B cell (primary cell): ENCODE measurements around the gene FAM53A. TPM values are rescaled to one million over a fixed set of nuclear protein-coding genes. Genes with fewer than 3 reads are reported as not detected.

Experiments
- ATAC-seq: fragments of 200-7000 bp; cut with Tn5 transposase; one replicate; pipeline ENCODE4 v1.10.0; 2021; ENCODE audit warnings: low read depth, mild to moderate bottlenecking, moderate number of reproducible peaks, moderate library complexity
- CTCF ChIA-PET: fragments of 350-600 bp; sonication (Branson Sonifier 250); formaldehyde crosslinking; loops from one replicate; lab custom pipeline; 2021; ENCODE audit warnings: antibody characterized with exemption, inconsistent platforms; lab: Charles Lee
- POLR2A ChIA-PET: fragments of 350-600 bp; sonication (Branson Sonifier 250); formaldehyde crosslinking; loops from one replicate; lab custom pipeline; 2021; ENCODE audit warnings: antibody characterized with exemption; lab: Charles Lee
- DNase-seq: peaks from one replicate; pipeline ENCODE4 v3.0.0; 2013
- H2AFZ ChIP-seq: 2 replicates; pipeline ENCODE4 v1.6.1; 2012; ENCODE audit warnings: mild to moderate bottlenecking, low read depth, low read length; ENCODE audit not compliant: insufficient read depth, poor library complexity, severe bottlenecking
- H3K27ac ChIP-seq, 2 donors: 1 replicate in 1 of 2; 2 replicates in 1 of 2; pipeline ENCODE4 v1.5.1; 2012 to 2013; ENCODE audit warnings: low read length in 2 of 2, mild to moderate bottlenecking in 2 of 2, moderate library complexity in 1 of 2
- H3K27me3 ChIP-seq, 4 experiments: fragments of 200-600 bp in 1 of 4; sonication (generic) in 1 of 4; replicated peaks in 1 of 4; 1 replicate in 2 of 4; 2 replicates in 2 of 4; pipeline versions ENCODE4 v1.6.1 to v1.7.0; 2013 to 2016; ENCODE audit warnings: low read length in 3 of 4, mild to moderate bottlenecking in 2 of 4, mixed read lengths in 1 of 4, moderate library complexity in 1 of 4; ENCODE audit not compliant: insufficient read depth in 4 of 4, control insufficient read depth in 3 of 4; ENCODE audit errors: control extremely low read depth in 1 of 4
- H3K36me3 ChIP-seq, 2 experiments: replicated peaks in 1 of 2; 1 replicate in 1 of 2; 2 replicates in 1 of 2; pipeline versions ENCODE4 v1.6.1 to v1.7.1; 2013; ENCODE audit warnings: low read length in 1 of 2; ENCODE audit not compliant: insufficient read depth in 2 of 2, control insufficient read depth in 1 of 2; ENCODE audit errors: control extremely low read depth in 1 of 2, extremely low read depth in 1 of 2
- H3K4me1 ChIP-seq, 2 donors: fragments of 200-600 bp in 1 of 2; sonication (generic) in 1 of 2; 1 replicate in 1 of 2; 2 replicates in 1 of 2; pipeline versions ENCODE4 v1.5.1 to v1.6.1; 2013 to 2017; ENCODE audit warnings: low read length in 2 of 2; ENCODE audit not compliant: control insufficient read depth in 2 of 2, insufficient read depth in 2 of 2
- H3K4me2 ChIP-seq: replicated peaks from 2 replicates; pipeline ENCODE3; 2012; ENCODE audit warnings: mild to moderate bottlenecking, low read depth, low read length; ENCODE audit not compliant: poor library complexity, severe bottlenecking
- H3K4me3 ChIP-seq, 5 experiments: fragments of 200-600 bp in 1 of 5; sonication (generic) in 1 of 5; 1 replicate in 3 of 5; 2 replicates in 2 of 5; pipeline versions ENCODE4 v1.5.1 to v1.7.0; 2011 to 2016; ENCODE audit warnings: low read length in 4 of 5, mild to moderate bottlenecking in 4 of 5, low read depth in 2 of 5, control low read depth in 1 of 5, moderate library complexity in 1 of 5; ENCODE audit not compliant: insufficient read depth in 1 of 5; ENCODE audit errors: control extremely low read depth in 1 of 5, extremely low read depth in 1 of 5
- H3K79me2 ChIP-seq: fragments of 200-600 bp; sonication (generic); one replicate; pipeline ENCODE4 v1.6.0; 2016; ENCODE audit warnings: low read length; ENCODE audit not compliant: control insufficient read depth, insufficient read depth
- H3K9ac ChIP-seq: fragments of 200-600 bp; sonication (generic); 2 replicates; pipeline ENCODE4 v1.6.1; 2017; ENCODE audit warnings: mild to moderate bottlenecking, low read length, moderate library complexity
- H3K9me3 ChIP-seq, 3 donors: one replicate each; pipeline versions ENCODE4 v1.6.1 to v1.7.1; 2013; ENCODE audit warnings: low read length in 2 of 3; ENCODE audit not compliant: control insufficient read depth in 2 of 3, insufficient read depth in 1 of 3; ENCODE audit errors: control extremely low read depth in 1 of 3
- H4K20me1 ChIP-seq: 2 replicates; pipeline ENCODE4 v1.6.0; 2012; ENCODE audit warnings: mild to moderate bottlenecking, low read length; ENCODE audit not compliant: insufficient read depth, control insufficient read depth, poor library complexity, severe bottlenecking
- H3K27ac Mint-ChIP-seq: one replicate; pipeline ENCODE4 v1.8.0; 2021; ENCODE audit warnings: mixed read lengths
- H3K27me3 Mint-ChIP-seq: one replicate; pipeline ENCODE4 v1.8.0; 2021; ENCODE audit warnings: mixed read lengths
- H3K4me1 Mint-ChIP-seq: one replicate; pipeline ENCODE4 v1.8.0; 2021; ENCODE audit warnings: mixed read lengths
- H3K4me3 Mint-ChIP-seq: one replicate; pipeline ENCODE4 v1.8.0; 2021; ENCODE audit warnings: mixed read lengths
- H3K9me3 Mint-ChIP-seq: one replicate; pipeline ENCODE4 v1.8.0; 2022; ENCODE audit warnings: mixed read lengths; ENCODE audit not compliant: insufficient read depth
- CTCF ChIP-seq: fragments of 200-600 bp; IDR thresholded peaks from one replicate; pipeline ENCODE4 v1.8.0; 2022; ENCODE audit warnings: antibody characterized with exemption, mild to moderate bottlenecking
- EZH2 ChIP-seq: IDR thresholded peaks from 2 replicates; pipeline ENCODE4 v1.6.1; 2012; ENCODE audit warnings: borderline replicate concordance, low read depth, mild to moderate bottlenecking, moderate library complexity, low read length; ENCODE audit not compliant: insufficient read depth, poor library complexity, severe bottlenecking
- WGBS: methylation state at CpG from one replicate; pipeline ENCODE4 v1.1.5; 2013; ENCODE audit warnings: missing lambda C conversion rate; ENCODE audit not compliant: insufficient coverage; 5-methylcytosine and 5-hydroxymethylcytosine counted together
- intact Hi-C: fragments of 100-400 bp; cut with micrococcal nuclease; formaldehyde crosslinking; loops from one replicate; pipeline ENCODE4 v1.10.0; 2022
- polyA plus RNA-seq: library from polyadenylated mRNA; depleted of rRNA; stranded (reverse); fragments of >200 nt; gene quantifications from 2 replicates; pipeline ENCODE4 v1.2.3, GENCODE V29; 2012
- total RNA-seq, 2 donors: library from RNA; stranded (reverse); fragments of 120-200 nt in 1 of 2; gene quantifications; 1 replicate in 1 of 2; 2 replicates in 1 of 2; pipeline versions ENCODE4 v1.2.3 to v1.2.4, GENCODE V29; 2013 to 2022

Gene FAM53A
- total and polyA plus RNA-seq, 2 donors (not counting 1 experiment from before 2014, with no cell fraction given): 2.2 to 4.2 TPM

GRCh38 chr4:1622238-1622637 lies 61.9 kb downstream of the FAM53A start:
- Histone ChIP-seq H3K9me3 (peaks cover 0 to 33% (median 9%) of the 10 kb centered on the region in 3 donors), H3K27me3 (no peaks in the 10 kb centered on the region), H3K4me1 (no peaks in the 10 kb centered on the region), H4K20me1 (no peaks in the 10 kb centered on the region), H3K9ac (no peak overlapping the region), H3K27ac (no peak overlapping the region), H3K4me2 (no peak overlapping the region), H3K4me3 (no peak overlapping the region), H3K36me3 (no peaks in the 10 kb centered on the region), H3K79me2 (no peaks in the 10 kb centered on the region), H2AFZ (no peak overlapping the region)
- intact Hi-C loops: no loop called here
- H3K27ac Mint-ChIP-seq: no peak overlapping the region
- H3K9me3 Mint-ChIP-seq: peaks cover 6% of the 10 kb centered on the region
- no peaks in the 10 kb centered on the region for H3K4me1 Mint-ChIP-seq
- H3K27me3 Mint-ChIP-seq: no peaks in the 10 kb centered on the region
- CTCF ChIA-PET: no interaction called here
- WGBS: 79% methylated on average over 11 of the region's 11 CpGs
- DNase-seq: no peak
- TF ChIP-seq CTCF: no peak
- POLR2A ChIA-PET: no interaction called here
- ATAC-seq: no peak
- H3K4me3 Mint-ChIP-seq: no peak overlapping the region

GRCh38 chr4:1621526-1621925 lies 62.6 kb downstream of the FAM53A start:
- Histone ChIP-seq H3K4me1 (no peaks in the 10 kb centered on the region), H2AFZ (no peak overlapping the region), H3K36me3 (no peaks in the 10 kb centered on the region), H3K4me3 (no peak overlapping the region), H3K27me3 (no peaks in the 10 kb centered on the region), H3K27ac (no peak overlapping the region), H3K4me2 (no peak overlapping the region), H3K79me2 (no peaks in the 10 kb centered on the region), H3K9me3 (peaks cover 0 to 39% (median 9%) of the 10 kb centered on the region in 3 donors), H4K20me1 (no peaks in the 10 kb centered on the region), H3K9ac (no peak overlapping the region)
- no peak overlapping the region for H3K27ac Mint-ChIP-seq
- H3K4me1 Mint-ChIP-seq: no peaks in the 10 kb centered on the region
- no peak for DNase-seq
- 95% methylated on average over 10 of the region's 10 CpGs for WGBS
- no peak for TF ChIP-seq EZH2
- TF ChIP-seq CTCF: no peak
- H3K27me3 Mint-ChIP-seq: no peaks in the 10 kb centered on the region
- H3K4me3 Mint-ChIP-seq: no peak overlapping the region
- ChIA-PET POLR2A (no interaction called here), CTCF (no interaction called here)
- peaks cover 6% of the 10 kb centered on the region for H3K9me3 Mint-ChIP-seq
- intact Hi-C loops: no loop called here
- ATAC-seq: no peak
